ENCODE measurements around the gene WDR7. TPM values are rescaled to one million over a fixed set of nuclear protein-coding genes. Genes with fewer than 3 reads are reported as not detected.

The WDR7 gene
- total RNA-seq, 4 donors from 2014 or later = 23.1 to 48.6 (median 30.3) TPM

GRCh38 chr18:56672391-56672790 lies 21.2 kb downstream of the WDR7 start:
- DNase-seq (ENCODE audit: extremely low spot score) = no peak
- H3K4me1 ChIP-seq = peaks cover 0 to 3% (median 0%) of the 10 kb centered on the region in 4 donors
- 80% methylated on average over 8 of the region's 8 CpGs for WGBS
- H3K36me3 ChIP-seq = peaks cover 0 to 15% (median 7%) of the 10 kb centered on the region in 4 donors
- H3K27me3 ChIP-seq = no peaks in the 10 kb centered on the region
- no peak for TF ChIP-seq POLR2A (IDR thresholded peaks at IDR 0.05; ENCODE audit: low read depth)
- TF ChIP-seq POLR2AphosphoS5 (IDR thresholded peaks at IDR 0.05) = no peak
- TF ChIP-seq, protein P1, sequence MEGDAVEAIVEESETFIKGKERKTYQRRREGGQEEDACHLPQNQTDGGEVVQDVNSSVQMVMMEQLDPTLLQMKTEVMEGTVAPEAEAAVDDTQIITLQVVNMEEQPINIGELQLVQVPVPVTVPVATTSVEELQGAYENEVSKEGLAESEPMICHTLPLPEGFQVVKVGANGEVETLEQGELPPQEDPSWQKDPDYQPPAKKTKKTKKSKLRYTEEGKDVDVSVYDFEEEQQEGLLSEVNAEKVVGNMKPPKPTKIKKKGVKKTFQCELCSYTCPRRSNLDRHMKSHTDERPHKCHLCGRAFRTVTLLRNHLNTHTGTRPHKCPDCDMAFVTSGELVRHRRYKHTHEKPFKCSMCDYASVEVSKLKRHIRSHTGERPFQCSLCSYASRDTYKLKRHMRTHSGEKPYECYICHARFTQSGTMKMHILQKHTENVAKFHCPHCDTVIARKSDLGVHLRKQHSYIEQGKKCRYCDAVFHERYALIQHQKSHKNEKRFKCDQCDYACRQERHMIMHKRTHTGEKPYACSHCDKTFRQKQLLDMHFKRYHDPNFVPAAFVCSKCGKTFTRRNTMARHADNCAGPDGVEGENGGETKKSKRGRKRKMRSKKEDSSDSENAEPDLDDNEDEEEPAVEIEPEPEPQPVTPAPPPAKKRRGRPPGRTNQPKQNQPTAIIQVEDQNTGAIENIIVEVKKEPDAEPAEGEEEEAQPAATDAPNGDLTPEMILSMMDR (IDR thresholded peaks at IDR 0.05) = no peak
- no peak for TF ChIP-seq EP300 (IDR thresholded peaks at IDR 0.05)
- intact Hi-C loops (cut with DNase I) = no loop called here
- no peaks in the 10 kb centered on the region for H3K9me3 ChIP-seq
- H3K27ac ChIP-seq (replicated peaks in 1 of 4) = no peak overlapping the region
- H3K4me3 ChIP-seq = no peak overlapping the region

DNA sequence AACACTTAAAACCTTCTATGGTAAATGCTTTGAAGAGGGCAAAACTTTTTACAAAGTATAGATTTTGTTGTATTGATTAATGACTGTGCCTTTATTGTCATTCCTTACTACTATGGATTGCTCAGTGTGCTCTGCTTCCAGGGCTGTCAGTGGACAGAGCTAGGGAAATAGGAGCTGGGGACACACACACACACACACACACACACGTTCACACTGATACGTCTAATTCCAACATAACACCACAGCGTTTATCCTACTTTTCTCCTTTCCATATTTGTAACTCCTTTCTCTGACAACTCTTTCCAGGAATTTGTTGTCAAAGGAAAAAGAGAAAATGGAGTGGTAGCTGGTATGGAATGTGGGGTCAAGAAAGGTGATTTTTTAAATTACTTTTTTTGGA lies 21.8 kb downstream of the WDR7 start:
- WGBS = 71% methylated on average over 3 of the region's 3 CpGs
- H3K27me3 ChIP-seq = no peaks in the 10 kb centered on the region
- peaks cover 0 to 3% (median 0%) of the 10 kb centered on the region in 4 donors for H3K4me1 ChIP-seq
- no peaks in the 10 kb centered on the region for H3K9me3 ChIP-seq
- TF ChIP-seq EP300 (IDR thresholded peaks at IDR 0.05) = no peak
- TF ChIP-seq POLR2A (IDR thresholded peaks at IDR 0.05; ENCODE audit: low read depth) = no peak
- no peak for TF ChIP-seq POLR2AphosphoS5 (IDR thresholded peaks at IDR 0.05)
- TF ChIP-seq, protein P1 (IDR thresholded peaks at IDR 0.05) = no peak
- H3K36me3 ChIP-seq = peaks cover 0 to 15% (median 7%) of the 10 kb centered on the region in 4 donors
- intact Hi-C loops (cut with DNase I) = no loop called here
- no peak overlapping the region for H3K27ac ChIP-seq (replicated peaks in 1 of 4)
- H3K4me3 ChIP-seq = no peak overlapping the region
- DNase-seq (ENCODE audit: extremely low spot score) = no peak

DNA sequence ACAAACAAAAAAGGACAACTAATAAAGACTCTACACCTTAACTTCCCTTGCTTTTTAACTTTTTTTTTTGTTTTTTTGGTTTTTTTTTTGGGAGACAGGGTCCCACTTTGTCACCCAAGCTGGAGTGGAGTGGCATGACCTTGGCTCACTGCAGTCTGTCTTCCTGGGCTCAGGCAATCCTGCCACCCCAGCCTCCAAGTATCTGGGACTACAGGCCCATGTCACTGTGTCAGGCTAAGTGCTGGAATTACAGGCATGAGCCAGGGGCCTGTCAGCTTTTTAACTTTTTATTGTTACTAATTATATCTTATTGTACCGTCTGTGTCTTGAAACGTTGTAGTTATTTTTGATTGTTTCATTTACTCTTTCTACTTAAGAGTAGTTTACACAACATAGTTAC lies 25.5 kb downstream of the WDR7 start:
- Histone ChIP-seq H3K9me3 (no peaks in the 10 kb centered on the region), H3K27me3 (no peaks in the 10 kb centered on the region), H3K27ac (replicated peaks in 1 of 4) (no peak overlapping the region), H3K4me3 (no peak overlapping the region), H3K36me3 (peaks cover 0 to 15% (median 7%) of the 10 kb centered on the region in 4 donors), H3K4me1 (peaks cover 0 to 3% (median 0%) of the 10 kb centered on the region in 4 donors)
- TF ChIP-seq, protein P1 (IDR thresholded peaks at IDR 0.05) = no peak
- TF ChIP-seq POLR2AphosphoS5 (IDR thresholded peaks at IDR 0.05) (no peak), EP300 (IDR thresholded peaks at IDR 0.05) (no peak), POLR2A (IDR thresholded peaks at IDR 0.05; ENCODE audit: low read depth) (no peak)
- 62% methylated on average over 2 of the region's 2 CpGs for WGBS
- intact Hi-C loops (cut with DNase I) = no loop called here
- DNase-seq (ENCODE audit: extremely low spot score) = no peak

DNA sequence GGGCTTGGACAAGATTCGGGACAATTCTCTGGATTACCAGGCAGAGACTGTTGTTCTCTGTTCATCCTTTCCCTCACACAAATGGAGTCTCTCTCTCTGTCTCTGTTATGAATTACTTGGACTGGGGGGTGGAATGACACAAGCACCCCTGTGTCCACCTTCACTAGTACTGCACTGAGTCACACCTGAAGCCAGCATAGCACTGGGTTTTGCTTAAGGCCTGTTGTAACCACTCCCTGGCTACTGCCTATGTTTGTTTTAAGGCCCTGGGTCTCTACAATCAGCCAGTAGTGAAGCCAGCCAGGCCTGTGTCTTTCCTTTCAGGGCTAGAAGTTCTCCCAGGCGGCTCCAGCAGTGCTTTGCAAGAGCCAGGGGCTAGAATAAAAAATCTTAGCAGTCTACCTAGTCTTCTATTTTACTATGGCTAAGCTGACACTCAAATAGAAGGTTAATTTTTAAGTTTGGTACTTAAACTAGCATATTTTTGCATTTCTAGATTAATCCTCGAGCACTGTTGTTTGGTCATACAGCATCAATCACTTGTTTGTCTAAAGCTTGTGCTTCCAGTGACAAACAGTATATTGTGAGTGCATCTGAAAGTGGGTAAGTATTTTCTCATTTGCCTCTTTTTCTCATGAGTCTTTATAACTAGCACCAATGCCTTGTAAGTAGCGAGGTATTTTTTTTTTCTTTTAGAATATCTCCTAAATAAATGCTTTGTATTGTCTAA lies 27.8 kb downstream of the WDR7 start:
- Histone ChIP-seq H3K36me3 (peaks cover 0 to 16% (median 6%) of the 10 kb centered on the region in 4 donors), H3K4me1 (peaks cover 0 to 3% (median 0%) of the 10 kb centered on the region in 4 donors), H3K27me3 (no peaks in the 10 kb centered on the region), H3K9me3 (no peaks in the 10 kb centered on the region), H3K27ac (replicated peaks in 1 of 4) (no peak overlapping the region), H3K4me3 (no peak overlapping the region)
- intact Hi-C loops (cut with DNase I) = no loop called here
- WGBS = 94% methylated on average over 4 of the region's 4 CpGs
- TF ChIP-seq, protein P1 (IDR thresholded peaks at IDR 0.05) = no peak
- no peak for TF ChIP-seq POLR2AphosphoS5 (IDR thresholded peaks at IDR 0.05)
- no peak for TF ChIP-seq EP300 (IDR thresholded peaks at IDR 0.05)
- TF ChIP-seq POLR2A (IDR thresholded peaks at IDR 0.05; ENCODE audit: low read depth) = no peak
- no peak for DNase-seq (ENCODE audit: extremely low spot score)
